ENCODE data around the gene OR52E4.

Gene OR52E4

DNA sequence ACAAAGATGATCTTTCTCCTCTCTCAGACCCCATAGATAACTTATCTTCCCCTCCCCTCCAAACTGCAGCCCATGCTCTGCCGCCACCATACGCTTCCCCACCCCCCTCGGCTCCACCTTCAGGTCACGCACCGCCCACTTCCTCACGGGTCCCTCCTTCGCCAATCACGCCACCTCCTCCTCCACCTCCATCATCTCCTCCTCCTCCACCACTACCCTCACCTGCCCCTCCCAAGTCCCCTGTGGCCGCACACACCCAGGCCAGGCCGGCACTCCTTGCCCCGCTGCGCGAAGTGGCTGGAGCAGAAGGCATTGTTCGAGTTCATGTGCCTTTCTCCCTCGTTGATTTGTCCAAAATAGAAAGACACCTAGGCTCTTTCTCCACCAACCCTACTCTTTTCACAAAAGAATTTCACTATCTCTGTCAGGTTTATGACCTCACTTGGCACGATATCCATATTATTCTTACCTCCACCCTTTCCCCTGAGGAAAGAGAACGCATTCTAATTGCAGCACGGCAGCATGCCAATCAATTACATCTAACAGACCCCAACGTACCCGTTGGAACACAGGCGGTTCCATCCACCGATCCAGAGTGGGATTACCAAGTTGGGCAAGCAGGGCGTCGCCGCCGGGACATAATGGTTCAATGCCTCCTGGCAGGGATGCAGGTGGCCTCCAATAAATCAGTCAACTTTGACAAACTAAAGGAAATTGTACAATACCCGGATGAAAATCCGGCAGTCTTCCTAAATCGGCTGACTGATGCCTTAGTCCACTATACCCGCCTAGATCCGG is 49.3 kb downstream of the OR52E4 start:
- no peak for DNase-seq

DNA sequence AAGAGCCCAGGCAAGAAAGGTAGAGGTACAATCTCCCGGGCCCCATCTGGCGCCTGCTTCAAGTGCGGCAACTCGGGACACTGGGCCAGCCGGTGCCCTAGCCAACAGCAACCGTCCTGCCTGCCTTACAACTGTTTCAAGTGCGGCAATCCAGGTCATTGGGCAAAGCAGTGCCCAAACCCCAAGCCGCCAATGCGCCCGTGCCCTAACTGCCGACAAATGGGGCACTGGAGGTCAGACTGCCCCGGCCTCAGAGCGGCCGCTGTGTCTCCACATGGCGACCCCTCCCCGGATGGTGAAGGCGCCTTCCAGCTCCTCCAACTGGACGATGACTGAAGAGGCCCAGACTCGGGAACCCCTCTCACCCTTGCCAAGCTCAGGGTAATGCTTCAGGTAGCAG is 50.2 kb downstream of the OR52E4 start:
- no peak for DNase-seq

DNA sequence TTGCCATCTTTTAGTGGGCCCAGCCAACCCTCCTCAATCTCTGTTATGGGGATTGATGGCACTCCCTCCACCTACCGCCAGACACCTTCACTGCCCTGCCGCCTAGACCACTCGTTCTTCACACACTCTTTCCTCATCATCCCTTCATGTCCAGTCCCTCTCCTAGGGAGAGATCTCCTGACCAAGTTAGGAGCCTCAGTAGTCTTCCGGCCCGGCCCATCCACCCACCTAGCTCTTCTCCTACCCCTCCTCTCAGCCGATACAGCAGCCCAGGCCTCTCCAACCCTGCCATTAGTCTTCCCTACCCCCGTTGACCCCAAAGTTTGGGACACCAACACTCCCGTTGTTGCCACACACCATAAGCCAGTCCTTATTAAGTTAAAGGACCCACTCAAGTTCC is 50.6 kb downstream of the OR52E4 start:
- no peak for DNase-seq

DNA sequence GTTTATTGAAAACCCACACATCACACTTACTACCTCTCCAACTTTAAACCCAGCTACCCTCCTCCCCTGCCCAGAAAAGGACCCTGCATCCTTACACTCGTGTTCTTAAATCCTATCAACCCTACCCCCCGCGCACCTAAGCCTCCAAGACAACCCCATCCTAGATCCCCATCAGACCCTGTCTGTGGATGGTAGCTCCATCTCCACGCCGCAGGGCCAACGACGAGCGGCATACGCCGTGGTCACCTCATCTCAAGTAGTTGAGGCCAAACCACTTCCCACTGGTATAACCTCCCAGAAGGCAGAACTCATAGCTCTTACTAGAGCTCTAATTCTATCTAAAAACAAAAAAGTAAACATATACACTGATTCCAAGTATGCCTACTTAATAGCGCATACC is 52.2 kb downstream of the OR52E4 start:
- no peak for DNase-seq

DNA sequence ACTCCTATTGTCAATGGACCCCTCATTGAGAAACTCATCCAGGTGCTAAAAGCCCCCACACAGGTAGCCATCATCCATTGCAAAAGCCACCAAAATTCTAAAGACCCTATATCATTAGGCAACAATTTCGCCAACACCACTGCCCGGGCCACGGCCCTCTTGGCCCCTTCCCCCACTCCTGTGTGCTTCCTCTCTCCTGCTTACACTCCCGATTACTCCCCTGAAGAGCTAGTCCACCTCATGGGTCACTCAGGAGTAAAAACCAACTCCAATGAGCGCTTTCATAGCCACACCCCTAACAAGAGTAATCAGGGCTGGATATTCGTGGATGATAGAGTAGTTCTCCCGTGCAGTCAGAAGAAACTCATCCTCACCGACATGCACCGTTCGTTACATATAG is 52.7 kb downstream of the OR52E4 start:
- DNase-seq: no peak

All from GOT3 (cell line).